K562 (cell line): ENCODE results near the gene OSBPL3. TPM values are rescaled to one million over a fixed set of nuclear protein-coding genes. Genes with fewer than 3 reads are reported as not detected.

Source experiments
- ATAC-seq: fragments of 200-7000 bp; cut with Tn5 transposase; 3 replicates; pipeline ENCODE4 v1.9.1; 2020; ENCODE audit warnings: moderate library complexity
- BruUV-seq: library from RNA; stranded (reverse); fragments of 400-500 nt; replicated peaks from 2 replicates; lab custom pipeline; 2021; lab: Mats Ljungman, UMichigan
- CTCF ChIA-PET: fragments of 300-600 bp; formaldehyde crosslinking; extraction: SDS; loops from one replicate; lab custom pipeline; 2021; ENCODE audit warnings: low intra/inter-chr PET ratio; lab: Yijun Ruan, JAX
- POLR2A ChIA-PET: fragments of 300-600, 350-650 bp; sonication (Branson Sonifier 250); formaldehyde crosslinking; extraction: SDS; loops from one replicate; lab custom pipeline; 2021; ENCODE audit warnings: antibody characterized with exemption, inconsistent platforms; lab: Yijun Ruan, JAX
- DNase-seq, 4 experiments: peaks; one replicate each; pipeline versions ENCODE4 v3.0.0 to v3.0.0-alpha.2; 2011 to 2018; ENCODE audit warnings: low spot score in 3 of 4, mixed read lengths in 3 of 4; ENCODE audit errors: extremely low read depth in 1 of 4
- FAIRE-seq: peaks from 2 replicates; lab custom pipeline; 2011; peaks lifted over from hg19 to GRCh38; lab: Jason Lieb, UNC
- H2AFZ ChIP-seq: 2 replicates; pipeline ENCODE4 v1.6.0; 2011; ENCODE audit warnings: low read depth, low read length, control low read depth, inconsistent platforms
- H3K27ac ChIP-seq: fragments of 200-600 bp; 3 replicates; pipeline ENCODE4 v1.8.0; 2011; ENCODE audit warnings: low read depth, mild to moderate bottlenecking, control low read depth, inconsistent platforms, low read length, moderate library complexity, mixed read lengths; ENCODE audit errors: extremely low read depth
- H3K27me3 ChIP-seq, 2 experiments: fragments of 300-600 bp in 1 of 2; 2 replicates in 1 of 2; 3 replicates in 1 of 2; pipeline versions ENCODE4 v1.6.0 to v1.8.0; 2011; ENCODE audit warnings: inconsistent platforms in 2 of 2, low read length in 2 of 2, mild to moderate bottlenecking in 1 of 2, mixed read lengths in 1 of 2, moderate library complexity in 1 of 2; ENCODE audit not compliant: control insufficient read depth in 2 of 2, insufficient read depth in 2 of 2
- H3K36me3 ChIP-seq: fragments of 300-600 bp; 3 replicates; pipeline ENCODE4 v1.8.0; 2011; ENCODE audit warnings: mild to moderate bottlenecking, low read length, inconsistent platforms; ENCODE audit not compliant: control insufficient read depth, insufficient read depth
- H3K4me1 ChIP-seq, 2 experiments: fragments of 200-600 bp in 1 of 2; replicated peaks in 1 of 2; 2 replicates in 1 of 2; 3 replicates in 1 of 2; pipeline versions ENCODE4 v1.5.1 to v1.8.0; 2011; ENCODE audit warnings: inconsistent platforms in 2 of 2, low read length in 2 of 2, mild to moderate bottlenecking in 1 of 2, mixed read lengths in 1 of 2, moderate library complexity in 1 of 2; ENCODE audit not compliant: control insufficient read depth in 2 of 2, insufficient read depth in 2 of 2
- H3K4me2 ChIP-seq: 2 replicates; pipeline ENCODE4 v1.6.1; 2011; ENCODE audit warnings: low read length, control low read depth, inconsistent platforms, mixed read lengths; ENCODE audit not compliant: insufficient read depth
- H3K4me3 ChIP-seq: fragments of 200-600 bp; sonication (generic), shearing (Covaris generic); 2 replicates; pipeline ENCODE4 v1.5.1; 2016; ENCODE audit warnings: control low read depth, inconsistent platforms
- H3K79me2 ChIP-seq: fragments of 200-600 bp; 3 replicates; pipeline ENCODE4 v1.8.0; 2011; ENCODE audit warnings: low read length, inconsistent platforms; ENCODE audit not compliant: control insufficient read depth, insufficient read depth
- H3K9ac ChIP-seq, 2 experiments: 2 replicates each; pipeline versions ENCODE4 v1.6.0 to v1.6.1; 2011; ENCODE audit warnings: low read depth in 2 of 2, low read length in 2 of 2, control low read depth in 1 of 2, inconsistent platforms in 1 of 2, mild to moderate bottlenecking in 1 of 2, mixed read lengths in 1 of 2; ENCODE audit not compliant: insufficient read depth in 1 of 2
- H3K9me1 ChIP-seq: one replicate; pipeline ENCODE4 v1.6.0; 2011; ENCODE audit warnings: inconsistent platforms, mild to moderate bottlenecking, low read length, moderate library complexity; ENCODE audit not compliant: control insufficient read depth, insufficient read depth
- H3K9me3 ChIP-seq: replicated peaks from 2 replicates; pipeline ENCODE4 v1.5.1; 2011; ENCODE audit warnings: low read depth, low read length, inconsistent platforms; ENCODE audit not compliant: control insufficient read depth, insufficient read depth
- H4K20me1 ChIP-seq: replicated peaks from 2 replicates; pipeline ENCODE4 v1.6.1; 2011; ENCODE audit warnings: low read length, inconsistent platforms, mixed read lengths; ENCODE audit not compliant: control insufficient read depth, insufficient read depth
- C11orf30 ChIP-seq: fragments of 450-650 bp; IDR thresholded peaks from 2 replicates; pipeline ENCODE4 v1.6.1; 2016; ENCODE audit warnings: low read depth, mild to moderate bottlenecking
- CBX2 ChIP-seq: fragments of 200-600 bp; sonication (generic); IDR thresholded peaks from one replicate; pipeline ENCODE4 v1.6.1; 2012; ENCODE audit warnings: mild to moderate bottlenecking, low read length, inconsistent platforms; ENCODE audit not compliant: insufficient read depth, poor library complexity, severe bottlenecking
- EHMT2 ChIP-seq: fragments of 450-650 bp; IDR thresholded peaks from 2 replicates; pipeline ENCODE4 v1.6.1; 2018; ENCODE audit warnings: antibody characterized with exemption
- KLF6 ChIP-seq: fragments of 250-450 bp; sonication (Bioruptor Pico); IDR thresholded peaks from 2 replicates; pipeline ENCODE4 v1.4.0; 2020; ENCODE audit warnings: mild to moderate bottlenecking, moderate library complexity, borderline replicate concordance
- MAZ ChIP-seq, 2 experiments: fragments of 450-650 bp in 1 of 2; sonication (generic) in 1 of 2; formaldehyde crosslinking; IDR thresholded peaks in 1 of 2; conservative IDR thresholded peaks in 1 of 2; 2 replicates each; pipeline versions ENCODE4 v1.4.0 to v1.5.0; 2020; ENCODE audit warnings: mild to moderate bottlenecking in 1 of 2, missing genetic modification reagents in 1 of 2
- PHTF2 ChIP-seq: fragments of 250-450 bp; sonication (Bioruptor Pico); IDR thresholded peaks from 2 replicates; pipeline ENCODE4 v1.5.0; 2021; ENCODE audit warnings: mild to moderate bottlenecking
- SIN3B ChIP-seq: fragments of 450-650 bp; IDR thresholded peaks from 2 replicates; pipeline ENCODE4 v1.6.1; 2017; ENCODE audit warnings: low read depth, mild to moderate bottlenecking, moderate library complexity
- SMARCE1 ChIP-seq: fragments of 450-650 bp; IDR thresholded peaks from 2 replicates; pipeline ENCODE4 v1.7.1; 2016; ENCODE audit warnings: mild to moderate bottlenecking
- SMC3 ChIP-seq: conservative IDR thresholded peaks from 2 replicates; pipeline ENCODE4 v1.6.1; 2011; ENCODE audit warnings: low read depth, low read length, improper control_type of control experiment; ENCODE audit not compliant: insufficient read depth
- ZNF592 ChIP-seq: fragments of 450-650 bp; IDR thresholded peaks from 2 replicates; pipeline ENCODE4 v1.6.1; 2017; ENCODE audit warnings: antibody characterized with exemption, mild to moderate bottlenecking
- ZNF699 ChIP-seq: fragments of 250-450 bp; sonication (Bioruptor Pico); IDR thresholded peaks from 2 replicates; pipeline ENCODE4 v1.8.0; 2021; ENCODE audit warnings: mild to moderate bottlenecking, moderate library complexity; ENCODE audit not compliant: insufficient replicate concordance
- WGBS: fragments of 100-300 bp; shearing (Covaris generic); methylation state at CpG from one replicate; pipeline ENCODE4 v1.1.6; 2016; ENCODE audit warnings: low coverage, mixed read lengths; ENCODE audit not compliant: insufficient coverage; ENCODE audit errors: missing lambda C conversion rate; 5-methylcytosine and 5-hydroxymethylcytosine counted together
- in situ Hi-C: fragments of 300-500 bp; cut with MboI; formaldehyde crosslinking; loops from 4 replicates; pipeline ENCODE4 v1.15.0; 2018; ENCODE audit warnings: inconsistent platforms, mixed read lengths
- intact Hi-C: fragments of 100-400 bp; cut with micrococcal nuclease; formaldehyde crosslinking; loops from 2 replicates; pipeline ENCODE4 v1.14.2; 2022
- polyA plus RNA-seq, 8 experiments: library from polyadenylated mRNA; depleted of rRNA in 4 of 8; stranded (reverse) in 5 of 8; unstranded in 3 of 8; fragments of >200 nt; fragmentation: Nextera tagmentation in 2 of 8; fragmentation: Illumina TruSeq in 1 of 8; extraction: Ambion mirVana in 2 of 8; extraction: Trizol in 1 of 8; gene quantifications; 2 replicates each; pipeline versions ENCODE4 v1.2.1 to v1.2.3, GENCODE V29; 2011 to 2014; ENCODE audit warnings: inconsistent platforms in 1 of 8, missing spikeins in 1 of 8
- total RNA-seq, 7 experiments: library from RNA; depleted of rRNA in 6 of 7; stranded (reverse); fragments of >200 nt in 6 of 7; fragmentation: Illumina TruSeq in 2 of 7; extraction: Trizol in 2 of 7; gene quantifications; 2 replicates each; pipeline versions ENCODE4 v1.2.1 to v1.2.3, GENCODE V29; 2011 to 2021; ENCODE audit warnings: low replicate concordance in 1 of 7

OSBPL3 gene
- total and polyA plus RNA-seq, 9 of the 15 experiments (the other 6 are each of a cell fraction or from before 2014, with no cell fraction given), result 4.8 to 37.2 (median 26.5) TPM

GRCh38 chr7:24910551-24911212 is 69.3 kb downstream of the OSBPL3 start (continued):
- TF ChIP-seq MAZ (CRISPR knock-in tag; conservative IDR thresholded peaks at IDR 0.05 in 1 of 2, IDR thresholded peaks at IDR 0.05 in 1 of 2) (0 out of 4 replicates have a peak, but pooled peaks of 1 of the 2 experiments have one; percentile 21), ZNF592 (0 out of 2 replicates have a peak, but pooled peaks have one; percentile 20), C11orf30 (peak; percentile 48), SIN3B (no peak)
- TF ChIP-seq, all 486 proteins: peak for 17

- no peak overlapping the region for H3K4me3 ChIP-seq
- peak overlapping the region; percentile 74 for H3K4me2 ChIP-seq
- H3K9me3 ChIP-seq, result no peaks in the 10 kb centered on the region
- ChIA-PET POLR2A (interaction anchor here (0.7 kb wide), 1 partner anchor 10 kb away, joined by 3 read pairs; no protein-coding TSS in a partner anchor), CTCF (no interaction called here)
- H4K20me1 ChIP-seq, result no peaks in the 10 kb centered on the region
- peak overlapping the region; percentile 75 for H3K27ac ChIP-seq
- peaks cover 94% of the 10 kb centered on the region for H3K79me2 ChIP-seq
- in situ Hi-C loops, result no loop called here
- no peak overlapping the region; a peak in 1 of 4 replicates for H3K9ac ChIP-seq
- no peaks in the 10 kb centered on the region for H3K27me3 ChIP-seq
- intact Hi-C loops, result loop anchor here (2.0 to 5.0 kb wide), 3 partner anchors 69 to 164 kb away; no protein-coding TSS in a partner anchor
- H3K9me1 ChIP-seq, result peaks cover 5% of the 10 kb centered on the region
- no TSS peak for BruUV-seq
- DNase-seq (no peak), FAIRE-seq (no peak), ATAC-seq (no peak)
- H3K36me3 ChIP-seq, result peaks cover 2% of the 10 kb centered on the region; the same call in 1 of the 3 replicates
- peak overlapping the region; percentile 52 for H2AFZ ChIP-seq
- WGBS, result 13% methylated on average over 4 of the region's 4 CpGs
- H3K4me1 ChIP-seq, result peaks cover 48 to 88% of the 10 kb centered on the region in 2 experiments
- TF ChIP-seq SMARCE1 (no peak), CBX2 (no peak), KLF6 (CRISPR knock-in tag) (no peak), SMC3 (no peak), ZNF699 (no peak), EHMT2 (0 out of 2 replicates have a peak, but pooled peaks have one; percentile 24), PHTF2 (CRISPR knock-in tag) (no peak), ZNF592 (peak; percentile 81)
Observed at GRCh38 chr7:24908727-24909126, 71.3 kb downstream of the OSBPL3 start.
